Measurements from ENCODE around the gene CAVIN2. TPM values are rescaled to one million over a fixed set of nuclear protein-coding genes. Genes with fewer than 3 reads are reported as not detected.

The CAVIN2 gene
- total and polyA plus RNA-seq, 11 donors, result 35.2 to 149 (median 93.0) TPM

- Histone ChIP-seq H3K9me3 (no peaks in the 10 kb centered on the region), H3K4me3 (no peak overlapping the region), H3K4me1 (peaks cover 3 to 82% (median 52%) of the 10 kb centered on the region in 12 donors), H3K27ac (no peak overlapping the region), H3K27me3 (no peaks in the 10 kb centered on the region), H3K36me3 (peaks cover 4 to 54% (median 18%) of the 10 kb centered on the region in 9 donors)
- intact Hi-C loops (cut with DNase I), result no loop called here
- DNase-seq, result no peak
- no peak for ATAC-seq
- TF ChIP-seq POLR2A (IDR thresholded peaks at IDR 0.05), result no peak
- no peak for TF ChIP-seq CTCF (IDR thresholded peaks at IDR 0.05)
- WGBS, 4 donors, result 81 to 90% (median 87%) methylated on average over 5 of the region's 5 CpGs
Measured at GRCh38 chr2:191835100-191835499, 11.8 kb downstream of the CAVIN2 start.

GRCh38 chr2:191833356-191833755, 13.5 kb downstream of the CAVIN2 start:
- intact Hi-C loops (cut with DNase I), result no loop called here
- H3K27me3 ChIP-seq, result no peaks in the 10 kb centered on the region
- WGBS, 4 donors, result 84 to 90% (median 86%) methylated on average over 4 of the region's 4 CpGs
- TF ChIP-seq POLR2A (IDR thresholded peaks at IDR 0.05) (no peak), CTCF (IDR thresholded peaks at IDR 0.05) (no peak)
- H3K4me3 ChIP-seq, result no peak overlapping the region
- no peaks in the 10 kb centered on the region for H3K9me3 ChIP-seq
- DNase-seq (no peak), ATAC-seq (no peak)
- peaks cover 3 to 64% (median 42%) of the 10 kb centered on the region in 12 donors for H3K4me1 ChIP-seq
- no peak overlapping the region for H3K27ac ChIP-seq
- H3K36me3 ChIP-seq, result peaks cover 4 to 43% (median 14%) of the 10 kb centered on the region in 9 donors

GRCh38 chr2:191832668-191833067, 14.2 kb downstream of the CAVIN2 start:
- H3K36me3 ChIP-seq, result peaks cover 4 to 36% (median 14%) of the 10 kb centered on the region in 9 donors
- peaks cover 3 to 58% (median 36%) of the 10 kb centered on the region in 12 donors for H3K4me1 ChIP-seq
- TF ChIP-seq CTCF (IDR thresholded peaks at IDR 0.05) (no peak), POLR2A (IDR thresholded peaks at IDR 0.05) (no peak)
- ATAC-seq (no peak), DNase-seq (no peak)
- no peaks in the 10 kb centered on the region for H3K9me3 ChIP-seq
- H3K4me3 ChIP-seq, result no peak overlapping the region
- H3K27ac ChIP-seq, result peak overlapping the region in 3 of 12 donors; percentile 8 to 32 (median 21)
- intact Hi-C loops (cut with DNase I), result no loop called here
- H3K27me3 ChIP-seq, result no peaks in the 10 kb centered on the region

GRCh38 chr2:191831410-191831994, 15.4 kb downstream of the CAVIN2 start:
- H3K4me1 ChIP-seq, result peaks cover 0 to 46% (median 24%) of the 10 kb centered on the region in 12 donors

More at GRCh38 chr2:191831410-191831994, 15.4 kb downstream of the CAVIN2 start:
- ATAC-seq (peak in 1 of 4 donors; percentile 31), DNase-seq (no peak)
- TF ChIP-seq POLR2A (IDR thresholded peaks at IDR 0.05), result no peak
- no peak for TF ChIP-seq CTCF (IDR thresholded peaks at IDR 0.05)
- H3K27me3 ChIP-seq, result no peaks in the 10 kb centered on the region
- H3K9me3 ChIP-seq, result no peaks in the 10 kb centered on the region
- H3K27ac ChIP-seq, result no peak overlapping the region
- 43 to 64% (median 52%) methylated on average over 1 of the region's 1 CpG for WGBS, 4 donors
- H3K4me3 ChIP-seq, result no peak overlapping the region
- intact Hi-C loops (cut with DNase I), result no loop called here
- H3K36me3 ChIP-seq, result peaks cover 4 to 34% (median 14%) of the 10 kb centered on the region in 9 donors

Measured in heart left ventricle (tissue), 16 donors.